ENCODE results near the gene RMND5A.
"Not testable (repeated sequence)": the region's sequence is repeated elsewhere in the genome, so short reads cannot be mapped to it uniquely, and the experiment has no call there.

The RMND5A gene

DNA sequence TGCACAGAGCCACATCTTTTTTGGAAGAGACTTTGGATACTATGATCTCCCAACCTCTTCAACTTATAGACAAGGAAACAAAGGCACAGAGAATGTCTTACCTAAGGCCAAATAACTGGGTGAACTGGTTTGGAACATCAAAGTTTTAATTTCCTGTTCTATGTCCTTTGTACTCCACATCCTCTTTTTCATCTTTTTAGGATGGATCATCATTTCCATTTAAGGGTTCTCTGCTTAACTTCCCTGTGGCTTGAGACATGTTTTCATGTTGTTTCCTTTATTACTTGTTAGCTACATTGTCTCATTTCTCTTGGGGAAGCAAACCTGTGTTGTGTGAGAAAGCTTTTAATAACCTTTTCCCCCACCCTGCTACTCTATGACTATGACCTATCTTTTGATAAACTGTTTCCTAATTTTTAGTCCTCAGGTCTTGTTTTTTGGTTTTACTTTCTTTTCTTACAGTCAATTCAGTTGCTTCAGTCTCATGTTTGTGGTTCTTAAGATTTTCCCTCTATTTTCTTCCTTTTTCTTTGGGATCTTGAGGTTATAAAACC, 22.5 kb upstream of the RMND5A start:
- H3K27ac Mint-ChIP-seq = no peak overlapping the region
- peak; percentile 31 to 42 for ATAC-seq (replicated peaks)
- H3K4me3 Mint-ChIP-seq = no peak overlapping the region
- no peak for DNase-seq
- no peaks in the 10 kb centered on the region for H3K27me3 Mint-ChIP-seq
- peaks cover 6 to 9% of the 10 kb centered on the region in 2 donors for H3K4me1 Mint-ChIP-seq
- peaks cover 11 to 16% of the 10 kb centered on the region in 2 donors for H3K9me3 Mint-ChIP-seq
- H3K36me3 Mint-ChIP-seq = peaks cover 14 to 23% of the 10 kb centered on the region in 2 donors

DNA sequence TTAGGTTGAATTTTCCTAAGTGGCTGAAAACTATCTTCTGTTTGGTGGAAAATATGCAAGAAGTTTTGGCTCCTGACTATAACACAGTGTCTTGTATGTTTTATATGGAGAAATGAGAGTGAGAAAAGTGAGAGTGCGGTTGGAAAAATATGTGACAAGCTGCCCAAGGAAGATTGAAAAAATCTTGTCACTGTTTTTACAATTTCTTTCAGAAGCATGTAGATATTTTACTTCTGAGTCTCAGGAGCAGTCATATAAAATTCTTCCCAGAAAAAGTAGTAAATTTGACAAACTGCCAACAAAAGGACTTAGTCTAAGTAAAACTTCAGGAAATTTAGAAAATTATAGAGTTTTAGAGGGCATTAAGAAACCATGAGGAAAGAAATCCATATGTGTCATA, 19.4 kb upstream of the RMND5A start:
- DNase-seq = no peak
- Mint-ChIP-seq H3K4me1 (peaks cover 6 to 9% of the 10 kb centered on the region in 2 donors), H3K9me3 (peaks cover 2 to 3% of the 10 kb centered on the region in 2 donors), H3K36me3 (peaks cover 2% of the 10 kb centered on the region in 2 donors), H3K4me3 (no peak overlapping the region), H3K27ac (no peak overlapping the region), H3K27me3 (no peaks in the 10 kb centered on the region)
- ATAC-seq (replicated peaks) = no peak

DNA sequence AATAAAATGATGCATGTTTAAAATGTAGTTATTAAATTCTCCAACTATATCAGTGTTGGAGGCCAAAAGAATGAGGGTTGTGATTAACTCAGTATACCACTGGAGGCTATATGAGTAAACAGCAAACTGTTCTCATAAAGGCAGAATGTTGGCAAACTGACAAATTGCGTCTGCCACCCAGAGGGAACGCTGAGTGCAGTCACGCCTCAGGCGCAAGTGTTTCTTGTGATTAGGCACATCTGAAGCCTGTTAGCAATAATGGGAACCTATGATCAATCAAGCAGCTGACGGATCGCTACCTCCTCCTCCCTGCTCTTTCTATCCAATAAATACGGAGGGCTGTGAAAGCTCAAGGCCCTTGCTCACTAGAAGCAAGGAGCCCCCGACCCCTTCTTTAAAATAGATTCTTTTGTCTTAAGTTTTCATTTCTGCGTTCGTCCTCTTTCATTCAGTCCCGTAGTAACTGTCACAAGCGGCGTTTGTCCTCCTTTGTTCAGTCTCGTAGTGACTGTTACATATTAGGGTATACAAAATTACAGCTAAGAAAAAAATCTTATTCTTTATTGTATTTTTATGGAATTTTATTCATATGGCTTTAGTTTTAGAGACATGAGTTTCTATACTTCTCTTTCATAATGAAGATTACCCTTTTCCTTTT, 16.3 kb upstream of the RMND5A start:
- no peak overlapping the region for H3K27ac Mint-ChIP-seq
- DNase-seq = no peak
- H3K36me3 Mint-ChIP-seq = peaks cover 0 to 2% of the 10 kb centered on the region in 2 donors
- H3K4me3 Mint-ChIP-seq = no peak overlapping the region
- ATAC-seq (replicated peaks) = no peak
- no peaks in the 10 kb centered on the region for H3K27me3 Mint-ChIP-seq
- peaks cover 0 to 4% of the 10 kb centered on the region in 2 donors for H3K9me3 Mint-ChIP-seq
- no peaks in the 10 kb centered on the region for H3K4me1 Mint-ChIP-seq

DNA sequence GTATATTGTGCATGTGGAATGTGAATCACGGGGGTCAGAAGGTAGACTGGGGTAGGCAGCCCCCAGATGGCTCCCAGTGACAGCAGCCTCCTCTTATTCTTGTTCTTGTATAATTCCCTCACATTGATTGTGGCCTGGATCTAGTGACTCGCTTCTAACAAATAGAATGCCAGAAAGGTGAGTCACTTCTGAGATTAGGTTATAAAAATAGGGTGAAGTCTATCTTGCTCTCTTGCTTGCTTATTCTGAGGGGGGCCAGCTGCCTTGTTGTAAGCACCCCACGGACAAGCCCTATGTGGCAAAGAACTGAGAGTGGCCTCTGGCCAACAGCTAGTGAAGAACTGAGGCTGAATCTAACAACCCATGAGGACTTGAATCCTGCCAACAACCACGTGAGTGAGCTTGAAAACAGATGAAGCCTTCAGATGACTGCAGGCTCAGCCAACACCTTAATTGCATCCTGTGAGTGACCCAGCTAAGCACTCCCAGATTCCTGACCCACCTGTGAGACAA, 15.6 kb upstream of the RMND5A start:
- Mint-ChIP-seq H3K4me1 (no peaks in the 10 kb centered on the region), H3K27ac (no peak overlapping the region), H3K9me3 (peaks cover 0 to 4% of the 10 kb centered on the region in 2 donors), H3K4me3 (no peak overlapping the region), H3K36me3 (peaks cover 0 to 2% of the 10 kb centered on the region in 2 donors), H3K27me3 (no peaks in the 10 kb centered on the region)
- ATAC-seq (replicated peaks) = no peak
- no peak for DNase-seq

DNA sequence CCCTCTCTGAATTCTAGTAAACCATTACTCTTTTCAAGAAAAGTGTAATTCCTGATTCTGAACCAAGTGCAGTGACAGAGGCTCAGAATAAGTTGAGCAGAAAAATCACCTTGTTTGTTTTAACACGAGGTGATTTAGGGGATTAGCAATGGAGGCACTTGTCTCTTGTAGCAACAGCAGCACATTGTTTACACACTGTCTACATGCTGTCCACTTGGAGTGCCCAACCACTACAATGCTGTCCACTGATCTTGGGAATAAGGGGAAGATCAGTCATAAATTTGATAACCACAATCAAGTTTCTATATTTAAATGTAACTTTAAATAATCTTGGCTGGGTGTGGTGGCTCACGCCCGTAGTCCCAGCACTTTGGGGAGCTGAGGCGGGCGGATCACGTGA, 13.9 kb upstream of the RMND5A start:
- peaks cover 3 to 5% of the 10 kb centered on the region in 2 donors for H3K9me3 Mint-ChIP-seq
- no peaks in the 10 kb centered on the region for H3K27me3 Mint-ChIP-seq
- H3K4me3 Mint-ChIP-seq = no peak overlapping the region

DNA sequence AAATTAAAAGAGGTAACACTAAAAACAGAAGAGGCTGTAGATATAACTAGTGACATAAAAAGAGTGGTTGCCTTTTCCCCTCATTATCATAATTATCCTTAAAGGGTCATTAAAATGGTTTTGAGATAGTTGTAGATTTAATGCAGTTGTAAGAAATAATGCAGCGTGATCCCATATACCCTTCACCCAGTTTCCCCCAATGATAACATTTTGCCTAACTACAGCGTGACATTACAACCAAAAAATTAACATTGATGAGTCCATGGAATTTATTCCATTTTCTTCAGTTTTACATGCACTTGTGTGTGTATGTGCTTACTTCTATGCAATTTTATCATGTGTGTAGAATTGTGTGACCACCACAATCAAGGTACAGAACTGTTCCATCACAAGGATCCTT, 13.2 kb upstream of the RMND5A start:
- no peak for DNase-seq
- no peak for ATAC-seq (replicated peaks)
- Mint-ChIP-seq H3K36me3 (peaks cover 2 to 4% of the 10 kb centered on the region in 2 donors), H3K4me3 (no peak overlapping the region), H3K9me3 (peaks cover 3 to 5% of the 10 kb centered on the region in 2 donors), H3K27ac (no peak overlapping the region), H3K4me1 (no peaks in the 10 kb centered on the region), H3K27me3 (no peaks in the 10 kb centered on the region)

More for the DNA sequence above, 13.9 kb upstream of the RMND5A start:
- DNase-seq (no peak), ATAC-seq (replicated peaks) (no peak)
- Mint-ChIP-seq H3K27ac (no peak overlapping the region), H3K4me1 (no peaks in the 10 kb centered on the region), H3K36me3 (peaks cover 2 to 4% of the 10 kb centered on the region in 2 donors)

DNA sequence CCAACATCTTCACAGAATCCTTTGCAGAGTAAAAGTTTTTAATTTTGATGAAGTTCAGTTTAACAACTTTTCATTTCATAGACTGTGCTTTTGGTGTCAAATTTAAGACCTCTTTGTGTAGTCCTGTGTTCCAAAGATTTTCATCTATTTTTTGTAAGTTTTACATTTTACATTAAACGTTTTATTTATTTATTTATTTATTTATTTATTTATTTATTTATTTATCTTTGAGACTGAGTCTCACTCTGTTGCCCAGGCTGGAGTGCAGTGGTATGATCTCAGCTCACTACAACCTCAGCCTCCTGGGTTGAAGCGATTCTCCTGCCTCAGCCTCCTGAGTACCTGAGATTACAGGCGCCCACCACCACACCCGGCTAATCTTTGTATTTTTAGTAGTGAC, 12.0 kb upstream of the RMND5A start:
- not testable (repeated sequence) for H3K27ac Mint-ChIP-seq; H3K36me3 Mint-ChIP-seq; H3K4me3 Mint-ChIP-seq; H3K27me3 Mint-ChIP-seq; DNase-seq; ATAC-seq (replicated peaks); H3K9me3 Mint-ChIP-seq; H3K4me1 Mint-ChIP-seq

DNA sequence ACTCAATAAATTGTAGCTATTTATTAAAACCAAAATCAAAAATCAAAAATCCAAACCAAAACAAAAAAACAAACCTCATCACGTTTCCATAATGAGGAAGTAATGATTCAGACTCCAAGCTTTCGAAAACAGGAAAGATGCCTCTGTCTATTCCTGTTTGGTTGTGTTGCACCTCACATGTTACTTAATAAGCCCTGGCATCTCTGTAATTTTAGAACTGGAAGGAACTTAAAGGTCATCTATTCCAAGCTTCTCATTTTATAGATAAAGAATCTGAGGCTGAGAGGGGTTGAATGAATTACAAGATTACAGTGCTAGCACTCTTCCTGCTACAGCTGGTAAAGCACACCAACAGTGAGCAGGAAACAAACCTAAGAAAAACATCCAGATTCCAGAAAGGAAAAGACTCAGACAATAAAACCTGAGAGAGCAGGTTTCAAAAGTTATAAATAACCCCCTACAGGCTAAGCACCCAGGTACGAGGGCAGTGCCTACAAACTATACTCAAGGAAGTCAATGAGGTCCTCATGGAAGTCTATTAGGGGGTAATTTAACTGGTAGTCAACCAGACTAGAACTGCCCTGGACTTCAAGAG, 5.4 kb upstream of the RMND5A start:
- not testable (repeated sequence) for H3K4me3 Mint-ChIP-seq; H3K4me1 Mint-ChIP-seq; H3K27ac Mint-ChIP-seq; H3K27me3 Mint-ChIP-seq; ATAC-seq (replicated peaks); DNase-seq; H3K9me3 Mint-ChIP-seq; H3K36me3 Mint-ChIP-seq

DNA sequence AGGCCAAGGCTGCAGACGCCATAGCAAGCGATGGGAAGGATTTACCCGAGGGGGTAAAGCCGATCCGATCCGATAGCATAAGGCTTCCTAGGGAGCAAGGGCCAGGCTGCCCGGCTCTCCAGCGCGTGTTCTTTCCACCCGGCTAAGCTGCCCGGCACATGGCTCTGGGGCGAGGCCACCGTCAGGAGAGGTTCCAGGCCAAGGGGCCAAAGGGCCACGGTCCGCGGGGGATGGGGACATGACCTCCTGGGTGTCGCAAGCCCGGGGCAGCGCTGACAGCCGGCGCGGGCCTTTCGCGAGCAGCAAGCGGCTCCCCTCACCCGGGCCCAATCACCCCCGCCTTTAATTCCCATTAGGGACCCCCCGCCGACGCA, 841 bp upstream of the RMND5A start:
- not testable (repeated sequence) for H3K9me3 Mint-ChIP-seq, DNase-seq, H3K4me1 Mint-ChIP-seq, H3K27me3 Mint-ChIP-seq, H3K36me3 Mint-ChIP-seq
- Mint-ChIP-seq H3K27ac (peak overlapping the region; percentile 65), H3K4me3 (peak overlapping the region in 1 of 2 donors; percentile 46)
- peak; percentile 21 to 25 for ATAC-seq (replicated peaks)

DNA sequence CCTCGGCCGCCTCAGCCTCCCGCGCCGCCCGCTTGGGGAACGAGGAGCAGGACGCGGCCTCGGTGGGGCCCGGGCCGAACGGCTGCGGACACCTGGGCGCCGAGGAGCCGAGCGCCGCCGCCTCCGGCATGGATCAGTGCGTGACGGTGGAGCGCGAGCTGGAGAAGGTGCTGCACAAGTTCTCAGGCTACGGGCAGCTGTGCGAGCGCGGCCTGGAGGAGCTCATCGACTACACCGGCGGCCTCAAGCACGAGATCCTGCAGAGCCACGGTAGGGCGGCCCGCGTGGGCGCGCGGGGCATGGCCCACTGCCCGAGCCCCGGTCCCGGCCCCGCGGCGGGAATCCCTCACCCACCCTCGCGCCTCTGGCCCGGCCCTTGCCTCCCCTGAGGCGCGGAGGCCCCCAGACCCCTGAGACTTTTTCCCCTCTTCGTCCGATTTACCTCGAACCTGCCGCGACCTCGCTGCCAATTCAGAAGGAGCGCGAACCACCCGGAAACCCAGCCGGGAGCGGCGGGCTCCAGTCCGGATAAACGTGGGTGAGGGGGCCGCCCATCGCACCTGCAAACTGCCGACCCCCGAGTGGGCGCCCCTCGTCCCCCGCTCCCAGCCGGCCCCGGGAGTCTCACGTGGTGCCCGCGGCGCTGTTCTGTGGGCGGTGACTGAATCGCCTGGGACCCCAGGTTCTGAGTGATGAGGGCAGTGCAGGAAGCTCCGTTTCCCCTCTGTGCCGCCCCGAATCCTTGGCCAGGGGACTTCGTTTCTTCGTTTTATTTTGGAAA, 639 bp downstream of the RMND5A start:
- Mint-ChIP-seq H3K27ac (peak overlapping the region; percentile 90), H3K4me3 (peak overlapping the region; percentile 80 to 81)
- H3K36me3 Mint-ChIP-seq, H3K4me1 Mint-ChIP-seq, H3K9me3 Mint-ChIP-seq, H3K27me3 Mint-ChIP-seq: not testable (repeated sequence)
- ATAC-seq (replicated peaks) = peak; percentile 53
- peak; percentile 67 for DNase-seq

DNA sequence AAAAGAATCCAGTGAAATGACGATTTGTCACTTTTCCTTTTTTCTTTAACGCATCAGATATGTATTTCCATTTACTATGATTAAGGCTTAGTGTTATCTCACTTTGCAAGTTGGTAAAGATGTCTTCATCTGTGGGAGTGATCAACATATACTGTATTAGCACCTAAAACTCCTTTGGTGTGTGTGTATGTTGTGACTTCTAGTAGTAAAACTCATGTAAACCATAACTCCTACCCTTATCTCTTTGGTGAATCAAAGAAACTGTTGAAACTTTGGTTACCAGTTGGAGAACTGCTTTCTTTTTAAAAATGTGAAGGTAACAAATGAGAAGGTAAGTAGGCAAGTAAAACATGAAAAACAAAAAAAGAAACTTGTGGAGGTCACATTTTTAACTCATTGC, 5.6 kb downstream of the RMND5A start:
- not testable (repeated sequence) for H3K36me3 Mint-ChIP-seq; DNase-seq; H3K27ac Mint-ChIP-seq; H3K4me3 Mint-ChIP-seq; H3K9me3 Mint-ChIP-seq; ATAC-seq (replicated peaks); H3K27me3 Mint-ChIP-seq
- H3K4me1 Mint-ChIP-seq = peaks cover 4 to 12% of the 10 kb centered on the region in 2 donors

DNA sequence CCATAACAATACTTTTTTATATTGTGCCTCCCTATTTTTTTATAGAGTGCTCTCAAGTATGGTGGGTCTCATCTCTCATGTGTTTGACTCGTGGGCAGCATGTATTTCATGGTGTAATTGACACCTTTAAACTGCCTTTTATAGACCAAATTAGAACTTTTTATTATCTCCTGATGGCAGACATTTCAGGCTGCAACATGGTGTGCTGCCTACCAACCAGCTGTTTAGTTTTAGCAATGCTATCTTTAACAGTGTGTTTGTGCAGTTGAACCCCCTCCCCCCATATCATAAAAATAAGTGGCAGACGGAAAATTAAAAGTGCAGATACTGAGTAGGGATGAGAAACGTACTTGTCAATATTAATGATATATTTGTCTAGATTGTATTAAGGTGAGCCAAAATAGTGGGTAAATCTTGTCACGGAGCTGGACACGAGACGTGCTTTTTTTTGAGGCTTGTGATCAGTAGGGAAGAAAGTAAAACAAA, 12.0 kb downstream of the RMND5A start:
- not testable (repeated sequence) for H3K9me3 Mint-ChIP-seq; ATAC-seq (replicated peaks)

DNA sequence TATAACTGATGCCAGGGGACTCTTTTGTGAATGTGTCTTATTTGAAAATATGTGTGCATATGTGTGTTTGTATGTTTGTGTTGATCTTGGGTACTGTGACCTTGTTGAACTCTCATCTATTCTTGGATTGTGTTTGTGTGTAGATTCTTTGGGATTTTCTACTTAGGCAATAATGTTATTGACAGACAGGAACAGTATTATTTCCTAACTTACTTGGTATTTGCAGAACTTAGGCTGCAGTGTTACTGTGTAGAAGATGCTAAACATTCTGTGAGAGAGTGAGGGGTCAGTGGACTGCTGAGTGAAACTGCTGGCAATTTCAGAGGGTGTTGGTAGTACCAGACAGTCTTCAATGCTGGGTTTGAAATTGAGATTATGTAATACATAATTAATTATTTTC, 12.7 kb downstream of the RMND5A start:
- ATAC-seq (replicated peaks); H3K4me3 Mint-ChIP-seq; H3K36me3 Mint-ChIP-seq; H3K9me3 Mint-ChIP-seq; H3K27ac Mint-ChIP-seq; H3K27me3 Mint-ChIP-seq; DNase-seq: not testable (repeated sequence)
- peaks cover 6 to 14% of the 10 kb centered on the region in 2 donors for H3K4me1 Mint-ChIP-seq

More for the DNA sequence above, 12.0 kb downstream of the RMND5A start:
- not testable (repeated sequence) for H3K36me3 Mint-ChIP-seq, H3K27me3 Mint-ChIP-seq, H3K27ac Mint-ChIP-seq, DNase-seq, H3K4me3 Mint-ChIP-seq
- H3K4me1 Mint-ChIP-seq = peaks cover 6 to 14% of the 10 kb centered on the region in 2 donors

DNA sequence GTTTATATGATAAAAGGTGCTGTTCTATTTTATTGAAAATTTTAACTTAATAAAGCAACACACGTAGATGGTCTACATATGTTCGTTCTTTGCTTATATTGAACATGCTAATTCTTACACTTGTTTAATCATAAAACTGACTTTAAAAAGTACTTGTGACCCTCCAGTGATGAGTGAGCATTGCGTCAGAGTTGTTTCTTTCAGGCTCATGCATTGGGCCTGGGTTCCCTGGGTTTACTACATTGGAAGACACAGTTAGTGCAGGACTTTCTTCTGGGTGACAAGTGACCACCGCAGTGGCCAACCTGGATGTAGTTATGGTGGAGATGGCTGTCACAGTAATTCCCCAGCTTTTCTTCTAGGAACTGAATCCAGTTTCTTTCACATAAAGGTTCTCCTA, 13.4 kb downstream of the RMND5A start:
- H3K4me1 Mint-ChIP-seq = peaks cover 6 to 14% of the 10 kb centered on the region in 2 donors
- not testable (repeated sequence) for DNase-seq; H3K27me3 Mint-ChIP-seq; H3K27ac Mint-ChIP-seq; H3K36me3 Mint-ChIP-seq; H3K4me3 Mint-ChIP-seq; H3K9me3 Mint-ChIP-seq; ATAC-seq (replicated peaks)
